Astrocyte (in vitro differentiated cells and primary cell): ENCODE results near the gene EXOSC1. TPM values are rescaled to one million over a fixed set of nuclear protein-coding genes. Genes with fewer than 3 reads are reported as not detected.

Source experiments
- DNase-seq: peaks from one replicate; pipeline ENCODE4 v3.0.0-alpha.2; 2010; ENCODE audit warnings: low read depth
- FAIRE-seq: peaks from 2 replicates; lab custom pipeline; 2011; peaks lifted over from hg19 to GRCh38; lab: Jason Lieb, UNC
- H2AFZ ChIP-seq: 2 replicates; pipeline ENCODE4 v1.6.0; 2012; ENCODE audit warnings: low read depth, low read length, inconsistent platforms
- H3K27ac ChIP-seq: 2 replicates; pipeline ENCODE4 v1.5.1; 2011; ENCODE audit warnings: low read depth, low read length, inconsistent platforms
- H3K27me3 ChIP-seq: 2 replicates; pipeline ENCODE4 v1.6.0; 2011; ENCODE audit warnings: low read length, inconsistent platforms; ENCODE audit not compliant: insufficient read depth
- H3K36me3 ChIP-seq: 2 replicates; pipeline ENCODE4 v1.5.1; 2011; ENCODE audit warnings: low read length, inconsistent platforms; ENCODE audit not compliant: insufficient read depth
- H3K4me1 ChIP-seq: 2 replicates; pipeline ENCODE4 v1.5.1; 2011; ENCODE audit warnings: low read length, inconsistent platforms; ENCODE audit not compliant: insufficient read depth
- H3K4me2 ChIP-seq: 2 replicates; pipeline ENCODE4 v1.6.0; 2012; ENCODE audit warnings: low read length, inconsistent platforms
- H3K4me3 ChIP-seq: 2 replicates; pipeline ENCODE4 v1.5.1; 2011; ENCODE audit warnings: low read depth, mild to moderate bottlenecking, low read length, inconsistent platforms; ENCODE audit not compliant: insufficient read depth
- H3K79me2 ChIP-seq: 2 replicates; pipeline ENCODE4 v1.6.0; 2012; ENCODE audit warnings: mild to moderate bottlenecking, low read length, inconsistent platforms; ENCODE audit not compliant: insufficient read depth
- H3K9ac ChIP-seq: 2 replicates; pipeline ENCODE4 v1.6.0; 2012; ENCODE audit warnings: mild to moderate bottlenecking, low read length, inconsistent platforms
- H3K9me3 ChIP-seq: 2 replicates; pipeline ENCODE4 v1.5.1; 2012; ENCODE audit warnings: low read depth, mild to moderate bottlenecking, low read length, inconsistent platforms; ENCODE audit not compliant: insufficient read depth
- H4K20me1 ChIP-seq: 2 replicates; pipeline ENCODE4 v1.6.0; 2012; ENCODE audit warnings: low read length, inconsistent platforms; ENCODE audit not compliant: insufficient read depth
- H3K27ac Mint-ChIP-seq: one replicate; pipeline ENCODE4 v1.8.0; 2021; ENCODE audit warnings: mild to moderate bottlenecking, mixed read lengths; ENCODE audit not compliant: unreplicated experiment
- H3K27me3 Mint-ChIP-seq: one replicate; pipeline ENCODE4 v1.8.0; 2021; ENCODE audit warnings: low read depth, mixed read lengths; ENCODE audit not compliant: unreplicated experiment
- H3K36me3 Mint-ChIP-seq: one replicate; pipeline ENCODE4 v1.8.0; 2021; ENCODE audit warnings: low read depth, mixed read lengths; ENCODE audit not compliant: unreplicated experiment
- H3K4me1 Mint-ChIP-seq: one replicate; pipeline ENCODE4 v1.8.0; 2021; ENCODE audit warnings: low read depth, mixed read lengths; ENCODE audit not compliant: unreplicated experiment
- H3K4me3 Mint-ChIP-seq: one replicate; pipeline ENCODE4 v1.8.0; 2021; ENCODE audit warnings: mild to moderate bottlenecking, moderate library complexity, mixed read lengths; ENCODE audit not compliant: unreplicated experiment
- H3K9me3 Mint-ChIP-seq: one replicate; pipeline ENCODE4 v1.8.0; 2021; ENCODE audit warnings: mild to moderate bottlenecking, mixed read lengths; ENCODE audit not compliant: unreplicated experiment
- EZH2 ChIP-seq: IDR thresholded peaks from 2 replicates; pipeline ENCODE4 v1.6.1; 2012; ENCODE audit warnings: mild to moderate bottlenecking, low read length, inconsistent platforms; ENCODE audit not compliant: insufficient read depth
- total RNA-seq: library from RNA; stranded (reverse); gene quantifications from 2 replicates; pipeline ENCODE4 v1.2.1, GENCODE V29; 2021
- TF ChIP-seq, protein P1 (sequence below): IDR thresholded peaks from 2 replicates; pipeline ENCODE4 v1.5.1; 2011; ENCODE audit warnings: low read depth, mild to moderate bottlenecking, inconsistent platforms, low read length, moderate library complexity; ENCODE audit not compliant: insufficient read depth

EXOSC1 gene
- total RNA-seq, 1 donor from 2014 or later, result 37.9 TPM

GRCh38 chr10:97406064-97406463 lies 39.7 kb downstream of the EXOSC1 start:
- H3K9me3 Mint-ChIP-seq, result no peaks in the 10 kb centered on the region
- DNase-seq, result no peak

GRCh38 chr10:97404044-97404443 lies 41.8 kb downstream of the EXOSC1 start:
- Histone ChIP-seq H3K79me2 (peaks cover 20% of the 10 kb centered on the region), H3K27ac (no peak overlapping the region), H3K4me2 (no peak overlapping the region), H3K9me3 (no peaks in the 10 kb centered on the region), H3K9ac (no peak overlapping the region), H3K36me3 (no peaks in the 10 kb centered on the region), H3K27me3 (no peaks in the 10 kb centered on the region), H3K4me1 (peaks cover 11% of the 10 kb centered on the region), H2AFZ (no peak overlapping the region), H3K4me3 (no peak overlapping the region), H4K20me1 (no peaks in the 10 kb centered on the region)
- Mint-ChIP-seq H3K27ac (no peak overlapping the region), H3K27me3 (no peaks in the 10 kb centered on the region), H3K9me3 (no peaks in the 10 kb centered on the region), H3K4me1 (no peaks in the 10 kb centered on the region), H3K4me3 (no peak overlapping the region), H3K36me3 (no peaks in the 10 kb centered on the region)
- DNase-seq (no peak), FAIRE-seq (no peak)
- TF ChIP-seq, protein P1, sequence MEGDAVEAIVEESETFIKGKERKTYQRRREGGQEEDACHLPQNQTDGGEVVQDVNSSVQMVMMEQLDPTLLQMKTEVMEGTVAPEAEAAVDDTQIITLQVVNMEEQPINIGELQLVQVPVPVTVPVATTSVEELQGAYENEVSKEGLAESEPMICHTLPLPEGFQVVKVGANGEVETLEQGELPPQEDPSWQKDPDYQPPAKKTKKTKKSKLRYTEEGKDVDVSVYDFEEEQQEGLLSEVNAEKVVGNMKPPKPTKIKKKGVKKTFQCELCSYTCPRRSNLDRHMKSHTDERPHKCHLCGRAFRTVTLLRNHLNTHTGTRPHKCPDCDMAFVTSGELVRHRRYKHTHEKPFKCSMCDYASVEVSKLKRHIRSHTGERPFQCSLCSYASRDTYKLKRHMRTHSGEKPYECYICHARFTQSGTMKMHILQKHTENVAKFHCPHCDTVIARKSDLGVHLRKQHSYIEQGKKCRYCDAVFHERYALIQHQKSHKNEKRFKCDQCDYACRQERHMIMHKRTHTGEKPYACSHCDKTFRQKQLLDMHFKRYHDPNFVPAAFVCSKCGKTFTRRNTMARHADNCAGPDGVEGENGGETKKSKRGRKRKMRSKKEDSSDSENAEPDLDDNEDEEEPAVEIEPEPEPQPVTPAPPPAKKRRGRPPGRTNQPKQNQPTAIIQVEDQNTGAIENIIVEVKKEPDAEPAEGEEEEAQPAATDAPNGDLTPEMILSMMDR, result no peak
- no peak for TF ChIP-seq EZH2

More at GRCh38 chr10:97406064-97406463, 39.7 kb downstream of the EXOSC1 start:
- no peak overlapping the region for H2AFZ ChIP-seq
- no peaks in the 10 kb centered on the region for H3K36me3 Mint-ChIP-seq
- H3K9me3 ChIP-seq, result no peaks in the 10 kb centered on the region
- TF ChIP-seq EZH2, result no peak
- TF ChIP-seq, protein P1, result no peak
- no peaks in the 10 kb centered on the region for H4K20me1 ChIP-seq
- no peak overlapping the region for H3K27ac Mint-ChIP-seq
- no peaks in the 10 kb centered on the region for H3K27me3 ChIP-seq
- no peaks in the 10 kb centered on the region for H3K79me2 ChIP-seq
- H3K27me3 Mint-ChIP-seq, result no peaks in the 10 kb centered on the region
- no peaks in the 10 kb centered on the region for H3K4me1 Mint-ChIP-seq
- H3K4me3 ChIP-seq, result no peak overlapping the region
- no peak for FAIRE-seq
- no peaks in the 10 kb centered on the region for H3K36me3 ChIP-seq
- no peak overlapping the region for H3K4me2 ChIP-seq
- peak overlapping the region; percentile 64 for H3K4me3 Mint-ChIP-seq
- H3K27ac ChIP-seq, result no peak overlapping the region
- no peak overlapping the region for H3K9ac ChIP-seq
- H3K4me1 ChIP-seq, result peaks cover 3% of the 10 kb centered on the region

DNA sequence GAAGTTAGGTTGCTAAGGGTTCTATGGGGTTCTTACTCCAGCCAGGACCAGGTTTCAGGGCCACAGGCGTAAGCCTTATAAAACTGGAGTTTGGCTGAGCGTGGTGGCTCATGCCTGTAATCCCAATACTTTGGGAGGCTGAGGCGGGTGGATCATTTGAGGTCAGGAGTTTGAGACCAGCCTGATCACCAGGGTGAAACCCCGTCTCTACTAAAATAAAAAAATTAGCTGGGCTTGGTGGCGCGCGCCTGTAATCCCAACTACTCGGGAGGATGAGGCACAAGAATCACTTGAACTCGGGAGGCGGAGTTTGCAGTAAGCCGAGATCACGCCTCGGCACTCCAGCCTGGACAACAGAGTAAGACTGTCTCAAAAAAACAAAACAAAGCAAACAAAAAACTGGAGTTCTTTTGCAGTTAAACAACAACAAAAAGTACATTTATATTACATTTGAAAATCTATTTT lies 44.3 kb downstream of the EXOSC1 start:
- Mint-ChIP-seq H3K27me3 (no peaks in the 10 kb centered on the region), H3K9me3 (no peaks in the 10 kb centered on the region), H3K4me3 (peak overlapping the region; percentile 92), H3K27ac (peak overlapping the region; percentile 95), H3K36me3 (no peaks in the 10 kb centered on the region), H3K4me1 (no peaks in the 10 kb centered on the region)
- peaks cover under 1% of the 10 kb centered on the region for H4K20me1 ChIP-seq
- H3K27me3 ChIP-seq, result no peaks in the 10 kb centered on the region
- H3K4me3 ChIP-seq, result peak overlapping the region; percentile 88
- H3K4me1 ChIP-seq, result peaks cover 9% of the 10 kb centered on the region
- peak overlapping the region; percentile 90 for H3K9ac ChIP-seq
- H3K27ac ChIP-seq, result peak overlapping the region; percentile 84
- peak overlapping the region; percentile 61 for H2AFZ ChIP-seq
- peaks cover 12% of the 10 kb centered on the region for H3K36me3 ChIP-seq
- H3K79me2 ChIP-seq, result peaks cover 23% of the 10 kb centered on the region
- FAIRE-seq (no peak), DNase-seq (no peak)
- no peaks in the 10 kb centered on the region for H3K9me3 ChIP-seq
- H3K4me2 ChIP-seq, result peak overlapping the region; percentile 94
- TF ChIP-seq, protein P1, result no peak
- TF ChIP-seq EZH2, result no peak
